Measurements from ENCODE around the gene WIPI1.
"Not testable (repeated sequence)": the region's sequence is repeated elsewhere in the genome, so short reads cannot be mapped to it uniquely, and the experiment has no call there.

WIPI1 gene

GRCh38 chr17:68437979-68438822 lies 19.1 kb downstream of the WIPI1 start:
- DNase-seq (ENCODE audit: low spot score): no peak

DNA sequence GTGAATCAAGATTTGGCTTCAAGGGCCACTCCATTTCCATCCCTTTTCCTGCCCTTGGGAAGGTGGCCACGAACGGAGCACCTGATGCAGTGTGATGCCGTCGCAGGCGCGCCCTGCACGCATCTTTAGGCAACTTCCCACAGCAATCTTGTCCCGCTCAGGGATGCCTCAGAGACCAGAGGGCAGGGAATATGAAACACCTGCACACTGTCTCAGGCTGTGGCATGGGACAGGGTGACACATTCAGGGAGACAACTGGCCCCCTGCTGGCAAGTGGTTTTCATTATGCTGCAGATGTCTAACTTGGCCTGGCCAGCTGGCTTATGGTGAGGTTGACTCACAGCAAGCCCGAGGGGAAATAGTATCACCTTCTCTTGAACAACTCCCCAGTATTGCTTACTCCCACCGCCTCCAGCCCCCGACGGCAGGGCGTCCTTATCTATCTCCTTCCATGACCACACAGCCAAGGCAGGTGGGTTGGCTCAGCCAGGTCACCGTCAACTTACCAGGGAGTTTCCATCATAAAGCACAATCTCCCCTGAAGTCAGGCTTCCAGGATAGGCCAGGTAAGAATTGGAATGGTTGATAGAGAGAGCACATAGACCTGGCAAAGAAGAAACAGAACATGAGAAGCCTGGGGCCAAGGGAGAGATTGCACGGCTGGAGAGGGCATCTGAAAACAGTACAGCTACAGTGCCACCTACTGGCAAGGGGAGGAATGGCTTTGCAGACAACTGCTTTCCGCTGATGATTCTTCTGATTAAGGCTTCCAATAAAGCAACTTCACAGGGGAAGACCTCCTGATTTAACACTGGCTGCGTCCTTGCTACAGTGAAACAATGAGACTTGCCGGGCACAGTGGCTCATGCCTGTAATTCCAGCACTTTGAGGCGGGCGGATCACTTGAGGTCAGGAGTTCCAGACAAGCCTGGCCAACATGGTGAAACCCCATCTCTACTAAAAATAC lies 21.1 kb downstream of the WIPI1 start:
- DNase-seq (ENCODE audit: low spot score): peak; percentile 61

DNA sequence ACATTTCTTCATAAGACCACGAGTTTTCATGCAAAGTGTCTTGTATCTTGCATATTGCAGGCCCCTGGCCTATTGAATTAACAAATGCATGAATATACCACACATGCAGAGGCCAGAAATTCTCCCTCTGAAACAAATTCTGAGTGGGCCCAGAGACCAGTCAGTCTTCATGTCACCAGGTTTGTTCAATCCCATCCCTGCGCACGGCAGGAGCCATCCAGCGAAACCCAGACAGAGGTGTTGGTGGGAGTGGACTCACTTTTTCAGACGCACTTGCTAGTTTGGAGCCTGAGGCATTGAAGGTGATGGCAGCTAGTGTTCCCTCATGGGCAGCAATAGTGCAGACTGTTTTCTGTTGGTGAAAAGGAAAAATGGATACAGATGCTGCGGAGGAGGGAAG lies 21.9 kb downstream of the WIPI1 start:
- no peak for DNase-seq (ENCODE audit: low spot score)

DNA sequence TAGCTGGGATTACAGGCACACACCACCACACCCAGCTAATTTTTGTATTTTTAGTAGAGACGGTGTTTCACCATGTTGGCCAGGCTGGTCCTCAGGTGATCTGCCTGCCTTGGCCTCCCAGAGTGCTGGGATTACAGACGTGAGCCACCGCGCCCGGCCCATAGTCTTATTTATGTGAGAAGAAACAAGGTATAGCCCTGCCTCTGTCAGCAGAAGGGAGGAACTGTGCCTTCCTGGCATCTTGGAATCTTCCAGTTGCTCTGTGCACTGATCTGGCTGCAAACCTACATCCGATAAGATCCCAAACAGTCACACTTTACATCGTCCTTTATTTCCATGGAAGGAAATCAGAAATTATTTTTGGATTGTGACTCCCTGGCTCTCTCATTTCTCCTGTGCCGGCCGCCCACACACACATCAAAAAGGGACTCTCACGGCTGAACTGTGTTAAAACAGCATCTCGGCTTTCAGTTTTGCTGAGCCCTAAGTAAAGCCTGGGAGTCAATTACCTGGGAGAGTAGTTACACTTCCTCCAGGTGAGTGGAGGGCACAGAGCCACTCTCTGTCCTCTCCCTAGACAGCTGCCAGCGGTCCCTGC lies 23.3 kb downstream of the WIPI1 start:
- DNase-seq (ENCODE audit: low spot score): no peak

DNA sequence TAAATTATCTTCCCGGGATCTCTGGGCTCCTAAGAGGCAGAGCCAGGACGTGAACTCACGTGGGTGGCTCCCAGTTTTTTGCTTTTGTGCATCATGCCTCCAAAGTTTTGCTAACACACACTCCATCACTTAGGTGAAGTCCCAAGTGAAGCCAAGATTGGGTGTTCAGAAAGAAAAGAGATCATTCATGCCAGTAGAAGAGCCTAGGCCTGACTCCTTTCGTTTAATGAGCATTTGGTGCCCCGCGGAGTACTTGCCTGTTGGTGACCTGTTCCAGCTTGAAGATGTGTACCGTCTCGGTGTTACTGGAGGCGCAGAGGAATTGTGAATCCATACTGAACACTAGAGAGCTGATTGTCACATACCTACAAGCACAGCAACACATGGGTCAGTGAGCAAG lies 24.1 kb downstream of the WIPI1 start:
- no peak for DNase-seq (ENCODE audit: low spot score)

DNA sequence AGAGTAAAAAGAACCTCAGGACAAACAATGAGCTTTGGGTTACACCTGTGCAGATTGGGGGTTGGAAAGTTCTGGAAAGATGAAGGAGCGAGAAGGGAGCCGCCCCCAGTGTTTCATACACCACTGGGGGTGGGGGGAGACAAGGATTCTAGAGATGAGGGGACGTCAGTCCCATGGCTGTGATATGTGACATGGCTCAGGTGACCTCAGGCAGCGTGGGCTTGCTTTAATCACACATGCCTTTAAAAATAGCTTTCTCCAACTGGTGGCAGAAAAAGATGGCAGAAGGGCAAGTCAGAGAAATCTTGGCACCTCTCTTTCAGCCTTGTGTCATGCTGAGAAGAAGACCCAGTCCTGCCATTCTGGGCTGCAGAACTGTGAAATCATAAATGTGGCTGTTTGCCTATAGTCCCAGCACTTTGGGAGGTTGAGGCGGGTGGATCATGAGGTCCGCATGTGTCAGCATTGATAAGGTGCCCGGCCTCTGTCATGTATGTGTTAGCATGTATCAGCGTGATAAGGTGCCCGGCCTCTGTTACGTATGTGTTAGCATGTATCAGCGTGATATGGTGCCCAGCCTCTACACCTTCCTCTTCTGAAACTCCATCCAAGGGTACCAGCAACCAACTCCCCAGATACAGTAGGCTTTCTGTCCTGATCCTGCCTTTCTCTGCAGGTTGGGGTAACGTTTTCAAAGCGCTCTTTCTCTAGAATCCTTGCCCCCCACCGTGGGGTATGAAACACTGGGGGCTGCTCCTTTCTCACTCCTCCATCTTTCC lies 25.0 kb downstream of the WIPI1 start:
- DNase-seq (ENCODE audit: low spot score): no peak

DNA sequence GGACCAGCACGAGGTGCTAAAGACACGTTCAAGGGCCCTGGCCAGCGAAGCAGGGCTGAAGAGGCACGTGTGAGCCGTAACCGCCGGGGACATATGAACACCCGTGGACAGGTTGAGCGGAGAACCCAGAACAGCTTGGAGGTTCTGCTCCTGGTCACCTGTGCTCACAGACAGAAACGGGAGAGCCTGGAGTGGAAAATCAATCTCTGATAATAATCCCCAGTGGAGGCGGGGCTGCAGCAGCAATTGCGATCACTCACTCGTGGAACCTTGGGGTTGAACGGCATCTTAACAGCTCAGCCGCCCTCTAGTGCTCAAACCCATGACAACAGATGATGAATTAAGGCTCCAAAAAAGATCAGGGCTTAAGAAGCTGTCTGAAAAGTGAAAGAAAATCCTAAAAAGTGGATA lies 25.6 kb downstream of the WIPI1 start:
- peak; percentile 43 for DNase-seq (ENCODE audit: low spot score)

DNA sequence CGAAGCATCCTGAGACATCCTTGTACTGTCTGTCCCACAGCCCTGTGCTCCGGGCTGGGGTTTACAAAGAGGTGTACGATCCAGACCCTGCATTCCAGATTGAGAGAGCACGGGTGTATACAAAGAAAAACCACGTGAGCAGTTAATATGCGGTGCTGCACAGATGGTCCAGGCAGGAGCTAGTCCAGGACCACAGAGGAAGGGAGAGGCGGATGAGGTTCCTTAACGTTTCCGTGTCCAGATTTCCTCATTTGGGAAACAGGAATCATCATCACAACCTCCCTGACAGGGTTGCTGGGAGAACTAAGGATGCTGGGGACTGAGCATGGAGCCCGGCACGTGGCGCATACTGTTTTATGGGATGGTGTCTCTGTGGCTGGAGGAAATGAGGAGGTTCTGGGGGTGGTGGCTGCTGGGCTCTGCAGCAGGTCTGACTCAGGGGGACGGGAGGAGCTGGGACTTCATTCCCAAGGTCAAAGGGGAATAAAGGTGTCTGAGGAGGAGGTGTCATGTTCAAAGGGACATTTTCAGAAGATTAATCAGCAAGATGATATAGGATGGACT lies 26.2 kb downstream of the WIPI1 start:
- DNase-seq (ENCODE audit: low spot score): no peak

DNA sequence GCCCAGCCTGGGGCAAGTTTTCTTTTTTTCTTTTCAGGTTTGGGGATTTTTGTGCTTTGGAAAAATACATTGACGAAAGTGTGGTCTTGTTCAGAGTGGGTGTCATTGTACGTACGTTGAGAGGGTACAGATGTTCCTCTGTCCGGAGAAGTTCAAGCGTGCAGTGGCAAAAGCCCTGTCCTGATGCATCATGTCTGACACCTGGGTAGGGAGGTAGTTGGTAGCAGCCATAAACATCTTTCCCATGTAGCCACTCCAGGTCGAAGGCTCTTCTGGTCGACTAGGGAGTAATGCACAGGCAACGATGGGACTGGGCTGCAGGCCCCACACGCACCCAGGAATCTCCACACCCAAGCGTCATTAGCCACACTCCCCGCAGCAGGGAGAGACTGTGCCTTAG lies 27.4 kb downstream of the WIPI1 start:
- no peak for DNase-seq (ENCODE audit: low spot score)

- no peak for DNase-seq (ENCODE audit: low spot score)
These were observed 28.7 kb downstream of the WIPI1 start for GRCh38 chr17:68428498-68429172.

GRCh38 chr17:68427575-68427974 lies 29.7 kb downstream of the WIPI1 start:
- no peak for DNase-seq (ENCODE audit: low spot score)

- DNase-seq (ENCODE audit: low spot score): no peak
These were observed 31.3 kb downstream of the WIPI1 start for GRCh38 chr17:68425979-68426378.

DNA sequence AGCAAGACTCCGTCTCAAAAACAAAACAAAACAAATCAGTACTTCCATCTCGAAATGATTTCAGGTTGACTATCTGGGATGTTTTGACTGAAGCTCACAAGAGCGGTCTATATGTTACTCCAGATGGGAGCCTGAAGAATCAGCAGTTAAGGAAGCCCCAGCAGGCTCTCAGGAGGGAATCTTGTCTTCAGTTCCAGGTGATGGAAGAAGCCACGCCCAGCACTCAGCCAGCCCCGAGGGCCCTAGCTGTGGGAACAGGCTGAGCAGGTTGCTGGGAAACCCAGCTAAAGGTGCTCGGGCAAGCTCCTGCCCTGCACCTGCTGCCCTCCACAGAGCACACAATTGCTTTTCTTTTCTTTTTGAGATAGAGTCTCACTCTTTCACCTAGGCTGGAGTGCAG lies 32.4 kb downstream of the WIPI1 start:
- peak; percentile 37 for DNase-seq (ENCODE audit: low spot score)

GRCh38 chr17:68424203-68424602 lies 33.1 kb downstream of the WIPI1 start:
- no peak for DNase-seq (ENCODE audit: low spot score)

DNA sequence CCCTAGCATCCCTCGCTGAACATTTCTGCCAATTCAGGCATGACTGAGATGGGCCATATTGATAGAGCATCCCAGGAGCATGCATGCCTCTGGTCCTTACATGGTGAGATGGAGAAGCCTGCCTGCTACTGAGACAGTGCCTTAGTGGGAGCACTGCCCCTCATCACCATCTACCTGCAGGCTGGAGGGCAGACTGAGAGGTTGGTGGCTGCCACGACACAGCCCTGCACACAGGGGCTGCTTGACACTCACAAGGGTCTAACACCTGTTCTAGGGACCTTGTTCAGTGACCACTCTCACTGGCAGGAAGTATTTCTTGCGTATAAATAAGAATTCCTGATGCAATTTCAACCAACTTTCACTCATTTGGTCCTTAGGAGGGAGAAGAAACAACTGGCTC lies 34.0 kb downstream of the WIPI1 start:
- no peak for DNase-seq (ENCODE audit: low spot score)

- no peak for DNase-seq (ENCODE audit: low spot score)
These were observed 34.5 kb downstream of the WIPI1 start for GRCh38 chr17:68422821-68423220.

- no peak for DNase-seq (ENCODE audit: low spot score)
These were observed 35.8 kb downstream of the WIPI1 start for GRCh38 chr17:68421486-68421885.

DNA sequence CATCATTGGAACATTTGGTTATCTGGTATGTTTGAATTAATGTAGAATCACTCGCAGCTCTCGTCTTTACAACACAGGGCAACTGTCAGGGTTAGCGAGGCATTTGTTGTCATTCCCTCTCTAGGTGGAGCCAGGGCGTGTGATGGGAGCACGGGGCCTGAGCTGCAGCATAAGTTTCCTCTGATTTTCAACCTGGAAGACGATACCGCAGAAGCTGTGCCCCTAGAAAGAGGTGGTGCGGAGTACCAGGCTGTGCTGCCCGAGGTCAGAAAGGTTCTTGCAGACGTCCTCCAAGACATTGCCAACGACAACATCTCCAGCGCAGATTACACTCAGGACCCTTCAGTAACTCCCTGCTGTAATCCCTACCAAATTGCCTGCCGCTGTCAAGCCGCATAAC lies 37.2 kb downstream of the WIPI1 start:
- DNase-seq (ENCODE audit: low spot score): no peak

- no peak for DNase-seq (ENCODE audit: low spot score)
These were observed 38.4 kb downstream of the WIPI1 start for GRCh38 chr17:68418876-68419275.

DNA sequence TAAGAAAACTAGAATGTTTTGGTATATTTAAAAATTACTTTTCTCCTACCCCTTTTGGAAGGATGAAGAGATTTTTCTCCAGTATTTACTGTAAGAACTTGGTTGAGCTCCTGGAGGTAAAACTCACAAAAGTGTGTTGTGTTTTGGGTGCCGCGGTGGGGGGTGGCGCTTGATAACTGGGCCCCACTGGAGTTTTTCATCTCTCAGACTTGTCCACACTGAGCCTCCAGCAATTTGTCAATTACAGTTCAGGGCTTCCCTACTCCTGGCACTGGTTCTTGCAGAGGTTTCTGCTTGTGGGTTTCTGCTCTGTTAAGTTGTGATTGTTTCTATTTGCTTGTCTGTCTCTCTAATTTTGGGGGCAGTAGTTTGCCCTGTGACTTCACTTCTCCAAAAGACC lies 40.0 kb downstream of the WIPI1 start:
- no peak for DNase-seq (ENCODE audit: low spot score)

- not testable (repeated sequence) for DNase-seq (ENCODE audit: low spot score)
These were observed 42.4 kb downstream of the WIPI1 start for GRCh38 chr17:68414901-68415300.

Measured in HuH-7.5 (cell line).